Vagina (tissue), 2 donors: Measurements from ENCODE around the gene AGO3.

ENCODE experiments used
- POLR2A ChIP-seq, 2 donors: fragments of 450-650 bp; IDR thresholded peaks; one replicate each; pipeline ENCODE4 v1.6.1; 2017; ENCODE audit warnings: antibody characterized with exemption in 2 of 2, mild to moderate bottlenecking in 2 of 2, moderate library complexity in 2 of 2
- POLR2AphosphoS5 ChIP-seq, 2 donors: sonication (generic); formaldehyde crosslinking; IDR thresholded peaks; one replicate each; pipeline ENCODE4 v1.9.0; 2017; ENCODE audit warnings: antibody characterized with exemption in 2 of 2, mild to moderate bottlenecking in 2 of 2, low read depth in 1 of 2; ENCODE audit not compliant: insufficient read depth in 1 of 2
- TF ChIP-seq, protein P1 (sequence below), 3 experiments: fragments of 450-650 bp in 2 of 3; fragments of 200-600 bp in 1 of 3; sonication (generic) in 1 of 3; IDR thresholded peaks; one replicate each; pipeline ENCODE4 v1.5.1; 2017 to 2019; ENCODE audit warnings: antibody characterized with exemption in 3 of 3, mild to moderate bottlenecking in 2 of 3, moderate library complexity in 2 of 3

DNA sequence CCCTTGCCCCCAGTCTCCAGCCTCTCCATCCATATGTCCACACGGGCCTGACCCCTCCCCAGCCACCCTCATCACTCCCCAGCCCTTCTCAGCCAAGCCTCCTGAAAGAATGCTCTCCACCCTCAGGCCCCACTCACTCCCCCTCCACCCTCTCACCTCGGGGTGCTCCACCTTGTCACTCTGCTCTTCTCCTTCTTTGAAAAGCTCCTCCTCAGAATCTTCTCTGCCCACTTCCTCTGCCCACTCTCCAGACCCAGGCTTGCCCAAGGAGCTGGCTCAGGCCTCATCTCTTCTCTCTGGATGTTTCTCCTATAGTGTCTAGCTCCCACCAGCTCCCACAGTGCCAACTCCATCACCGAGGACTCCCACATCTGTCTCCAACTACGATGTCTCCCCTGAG is 180.2 kb downstream of the AGO3 start:
- TF ChIP-seq, protein P1, sequence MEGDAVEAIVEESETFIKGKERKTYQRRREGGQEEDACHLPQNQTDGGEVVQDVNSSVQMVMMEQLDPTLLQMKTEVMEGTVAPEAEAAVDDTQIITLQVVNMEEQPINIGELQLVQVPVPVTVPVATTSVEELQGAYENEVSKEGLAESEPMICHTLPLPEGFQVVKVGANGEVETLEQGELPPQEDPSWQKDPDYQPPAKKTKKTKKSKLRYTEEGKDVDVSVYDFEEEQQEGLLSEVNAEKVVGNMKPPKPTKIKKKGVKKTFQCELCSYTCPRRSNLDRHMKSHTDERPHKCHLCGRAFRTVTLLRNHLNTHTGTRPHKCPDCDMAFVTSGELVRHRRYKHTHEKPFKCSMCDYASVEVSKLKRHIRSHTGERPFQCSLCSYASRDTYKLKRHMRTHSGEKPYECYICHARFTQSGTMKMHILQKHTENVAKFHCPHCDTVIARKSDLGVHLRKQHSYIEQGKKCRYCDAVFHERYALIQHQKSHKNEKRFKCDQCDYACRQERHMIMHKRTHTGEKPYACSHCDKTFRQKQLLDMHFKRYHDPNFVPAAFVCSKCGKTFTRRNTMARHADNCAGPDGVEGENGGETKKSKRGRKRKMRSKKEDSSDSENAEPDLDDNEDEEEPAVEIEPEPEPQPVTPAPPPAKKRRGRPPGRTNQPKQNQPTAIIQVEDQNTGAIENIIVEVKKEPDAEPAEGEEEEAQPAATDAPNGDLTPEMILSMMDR (IDR thresholded peaks at IDR 0.05) = no peak
- TF ChIP-seq POLR2A (IDR thresholded peaks at IDR 0.05) (no peak), POLR2AphosphoS5 (IDR thresholded peaks at IDR 0.05; ENCODE audit: insufficient read depth in 1 of 2, low read depth in 1 of 2) (no peak)
